NCI-H146 (cell line): ENCODE data around the gene C10orf90.
A peak's percentile ranks its signal among the peaks of the same experiment; 100 is the strongest.

Experiments used
- DNase-seq: peaks from one replicate; lab custom pipeline; 2025; lab: John Stamatoyannopoulos, UW

C10orf90 gene

GRCh38 chr10:126423732-126424491 is 246.6 kb downstream of the C10orf90 start:
- DNase-seq: no peak

GRCh38 chr10:126422567-126422966 is 247.9 kb downstream of the C10orf90 start:
- no peak for DNase-seq

- no peak for DNase-seq
Measured at GRCh38 chr10:126421756-126422256, 248.7 kb downstream of the C10orf90 start.

GRCh38 chr10:126420567-126421300 is 249.8 kb downstream of the C10orf90 start:
- DNase-seq: peak; percentile 13

GRCh38 chr10:126417220-126417825 is 253.2 kb downstream of the C10orf90 start:
- no peak for DNase-seq

- no peak for DNase-seq
Measured at GRCh38 chr10:126409821-126410220, 260.7 kb downstream of the C10orf90 start.

- no peak for DNase-seq
Measured at GRCh38 chr10:126408953-126409641, 261.4 kb downstream of the C10orf90 start.

GRCh38 chr10:126407831-126408230 is 262.7 kb downstream of the C10orf90 start:
- no peak for DNase-seq

GRCh38 chr10:126405239-126405775 is 265.2 kb downstream of the C10orf90 start:
- DNase-seq: no peak

GRCh38 chr10:126402721-126403695 is 267.5 kb downstream of the C10orf90 start:
- DNase-seq: peak; percentile 79

GRCh38 chr10:126400641-126401040 is 269.9 kb downstream of the C10orf90 start:
- DNase-seq: no peak

- no peak for DNase-seq
Measured at GRCh38 chr10:126398924-126399323, 271.6 kb downstream of the C10orf90 start.

- no peak for DNase-seq
Measured at GRCh38 chr10:126398383-126398743, 272.1 kb downstream of the C10orf90 start.

- peak; percentile 39 for DNase-seq
Measured at GRCh38 chr10:126397640-126398382, 272.7 kb downstream of the C10orf90 start.

- no peak for DNase-seq
Measured at GRCh38 chr10:126397156-126397555, 273.3 kb downstream of the C10orf90 start.

GRCh38 chr10:126394948-126395347 is 275.5 kb downstream of the C10orf90 start:
- no peak for DNase-seq

GRCh38 chr10:126393076-126393475 is 277.4 kb downstream of the C10orf90 start:
- no peak for DNase-seq

- DNase-seq: peak; percentile 11
Measured at GRCh38 chr10:126392469-126392868, 278.0 kb downstream of the C10orf90 start.

- DNase-seq: no peak
Measured at GRCh38 chr10:126392068-126392467, 278.4 kb downstream of the C10orf90 start.
